ENCODE results near the gene SAFB2. TPM values are rescaled to one million over a fixed set of nuclear protein-coding genes. Genes with fewer than 3 reads are reported as not detected.
A peak's percentile ranks its signal among the peaks of the same experiment; 100 is the strongest.

Gene SAFB2
- total and polyA plus RNA-seq, 9 of the 15 experiments (the other 6 are each of a cell fraction or from before 2014, with no cell fraction given) = 4.5 to 103 (median 47.3) TPM

DNA sequence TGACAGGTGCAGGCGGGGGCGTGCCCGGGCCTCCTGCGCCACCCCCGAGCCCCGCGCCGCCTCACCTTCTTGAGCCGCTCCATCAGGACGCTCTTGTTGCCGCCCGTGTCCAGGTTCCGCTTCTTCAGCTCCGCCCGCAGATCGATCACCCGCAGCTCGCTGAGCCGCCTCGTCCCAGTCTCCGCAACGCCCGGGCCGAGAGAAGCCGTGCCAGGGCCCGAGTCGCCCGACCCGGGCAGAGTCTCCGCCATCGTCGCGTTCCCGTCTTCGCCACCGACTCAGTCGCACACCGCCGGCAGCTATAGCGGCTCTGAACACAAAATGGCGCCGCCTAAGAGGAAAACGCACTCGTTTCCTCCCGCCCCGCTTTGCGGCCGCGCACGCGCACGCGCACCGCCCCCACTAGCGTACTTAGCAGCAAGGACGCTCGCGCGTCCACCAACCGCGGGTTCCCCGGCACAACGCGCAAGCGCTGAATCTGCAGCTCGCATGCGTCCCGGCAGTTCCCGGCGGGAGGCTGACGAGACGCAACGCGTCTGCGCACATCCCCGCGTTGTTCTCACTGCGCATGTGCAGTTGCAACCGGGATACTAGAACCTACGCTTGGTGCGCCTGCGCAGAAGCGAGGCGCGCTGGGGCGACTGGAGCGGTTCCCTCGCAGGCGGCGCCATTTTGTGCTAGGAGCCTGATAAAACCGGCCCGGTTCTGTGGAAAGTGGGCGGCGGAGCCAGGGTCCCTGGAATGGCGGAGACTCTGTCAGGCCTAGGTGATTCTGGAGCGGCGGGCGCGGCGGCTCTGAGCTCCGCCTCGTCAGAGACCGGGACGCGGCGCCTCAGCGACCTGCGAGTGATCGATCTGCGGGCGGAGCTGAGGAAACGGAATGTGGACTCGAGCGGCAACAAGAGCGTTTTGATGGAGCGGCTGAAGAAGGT lies at the start of gene SAFB2, which contains the start of gene SAFB (continued):
- 0 out of 2 replicates have a peak, but pooled peaks have one; percentile 4 for TF ChIP-seq ZNF263 (CRISPR knock-in tag; IDR thresholded peaks at IDR 0.05; ENCODE audit: borderline replicate concordance)
- no peak for TF ChIP-seq PTRF (tag; IDR thresholded peaks at IDR 0.05)
- peak; percentile 71 for TF ChIP-seq CHD1 (IDR thresholded peaks at IDR 0.05; ENCODE audit: low read length)
- TF ChIP-seq POLR2B (IDR thresholded peaks at IDR 0.05; ENCODE audit: low read depth, partially characterized antibody) = peak; percentile 97
- TF ChIP-seq, protein P1, sequence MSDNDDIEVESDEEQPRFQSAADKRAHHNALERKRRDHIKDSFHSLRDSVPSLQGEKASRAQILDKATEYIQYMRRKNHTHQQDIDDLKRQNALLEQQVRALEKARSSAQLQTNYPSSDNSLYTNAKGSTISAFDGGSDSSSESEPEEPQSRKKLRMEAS (CRISPR knock-in tag; IDR thresholded peaks at IDR 0.05) = peak; percentile 97
- peak; percentile 88 for TF ChIP-seq EGR1 (conservative IDR thresholded peaks at IDR 0.05)
- TF ChIP-seq EP400 (IDR thresholded peaks at IDR 0.05) = peak; percentile 95
- TF ChIP-seq CHCHD3 (CRISPR knock-in tag; IDR thresholded peaks at IDR 0.05) = peak; percentile 17; the same call in 1 of the 2 replicates
- TF ChIP-seq, protein P2, sequence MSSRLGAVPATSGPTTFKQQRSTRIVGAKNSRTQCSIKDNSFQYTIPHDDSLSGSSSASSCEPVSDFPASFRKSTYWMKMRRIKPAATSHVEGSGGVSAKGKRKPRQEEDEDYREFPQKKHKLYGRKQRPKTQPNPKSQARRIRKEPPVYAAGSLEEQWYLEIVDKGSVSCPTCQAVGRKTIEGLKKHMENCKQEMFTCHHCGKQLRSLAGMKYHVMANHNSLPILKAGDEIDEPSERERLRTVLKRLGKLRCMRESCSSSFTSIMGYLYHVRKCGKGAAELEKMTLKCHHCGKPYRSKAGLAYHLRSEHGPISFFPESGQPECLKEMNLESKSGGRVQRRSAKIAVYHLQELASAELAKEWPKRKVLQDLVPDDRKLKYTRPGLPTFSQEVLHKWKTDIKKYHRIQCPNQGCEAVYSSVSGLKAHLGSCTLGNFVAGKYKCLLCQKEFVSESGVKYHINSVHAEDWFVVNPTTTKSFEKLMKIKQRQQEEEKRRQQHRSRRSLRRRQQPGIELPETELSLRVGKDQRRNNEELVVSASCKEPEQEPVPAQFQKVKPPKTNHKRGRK (tag; IDR thresholded peaks at IDR 0.05) = no peak
- TF ChIP-seq CREM (IDR thresholded peaks at IDR 0.05; ENCODE audit: low read depth) = peak; percentile 54; the same call in 1 of the 2 replicates
- TF ChIP-seq TBP (optimal IDR thresholded peaks at IDR 0.05; ENCODE audit: low read depth, low read length) = peak; percentile 90
- no peak for TF ChIP-seq PHB2 (IDR thresholded peaks at IDR 0.05; ENCODE audit: low read depth)
- TF ChIP-seq, protein P3, sequence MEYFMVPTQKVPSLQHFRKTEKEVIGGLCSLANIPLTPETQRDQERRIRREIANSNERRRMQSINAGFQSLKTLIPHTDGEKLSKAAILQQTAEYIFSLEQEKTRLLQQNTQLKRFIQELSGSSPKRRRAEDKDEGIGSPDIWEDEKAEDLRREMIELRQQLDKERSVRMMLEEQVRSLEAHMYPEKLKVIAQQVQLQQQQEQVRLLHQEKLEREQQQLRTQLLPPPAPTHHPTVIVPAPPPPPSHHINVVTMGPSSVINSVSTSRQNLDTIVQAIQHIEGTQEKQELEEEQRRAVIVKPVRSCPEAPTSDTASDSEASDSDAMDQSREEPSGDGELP (CRISPR knock-in tag; IDR thresholded peaks at IDR 0.05; ENCODE audit: borderline replicate concordance) = peak; percentile 61
- TF ChIP-seq GABPA (tag; conservative IDR thresholded peaks at IDR 0.05; ENCODE audit: low read depth) = peak; percentile 63
- no peak for TF ChIP-seq RBM15 (IDR thresholded peaks at IDR 0.05; ENCODE audit: insufficient read depth, low read length)
- no peak for TF ChIP-seq PCBP2 (IDR thresholded peaks at IDR 0.05; ENCODE audit: low read depth, low read length, poor library complexity, severe bottlenecking)
- TF ChIP-seq, protein P4, sequence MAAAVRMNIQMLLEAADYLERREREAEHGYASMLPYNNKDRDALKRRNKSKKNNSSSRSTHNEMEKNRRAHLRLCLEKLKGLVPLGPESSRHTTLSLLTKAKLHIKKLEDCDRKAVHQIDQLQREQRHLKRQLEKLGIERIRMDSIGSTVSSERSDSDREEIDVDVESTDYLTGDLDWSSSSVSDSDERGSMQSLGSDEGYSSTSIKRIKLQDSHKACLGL (CRISPR knock-in tag; IDR thresholded peaks at IDR 0.05; ENCODE audit: borderline replicate concordance, poor library complexity, severe bottlenecking) = peak; percentile 36
- TF ChIP-seq, protein P5, sequence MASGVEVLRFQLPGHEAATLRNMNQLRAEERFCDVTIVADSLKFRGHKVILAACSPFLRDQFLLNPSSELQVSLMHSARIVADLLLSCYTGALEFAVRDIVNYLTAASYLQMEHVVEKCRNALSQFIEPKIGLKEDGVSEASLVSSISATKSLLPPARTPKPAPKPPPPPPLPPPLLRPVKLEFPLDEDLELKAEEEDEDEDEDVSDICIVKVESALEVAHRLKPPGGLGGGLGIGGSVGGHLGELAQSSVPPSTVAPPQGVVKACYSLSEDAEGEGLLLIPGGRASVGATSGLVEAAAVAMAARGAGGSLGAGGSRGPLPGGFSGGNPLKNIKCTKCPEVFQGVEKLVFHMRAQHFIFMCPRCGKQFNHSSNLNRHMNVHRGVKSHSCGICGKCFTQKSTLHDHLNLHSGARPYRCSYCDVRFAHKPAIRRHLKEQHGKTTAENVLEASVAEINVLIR (CRISPR knock-in tag; IDR thresholded peaks at IDR 0.05) = no peak

Measured in K562 (cell line).